ENCODE data around the gene GABBR2. TPM values are rescaled to one million over a fixed set of nuclear protein-coding genes. Genes with fewer than 3 reads are reported as not detected.
"Not testable (repeated sequence)": the region's sequence is repeated elsewhere in the genome, so short reads cannot be mapped to it uniquely, and the experiment has no call there.

GABBR2 gene
- total RNA-seq, 4 donors from 2014 or later = 0.17 to 0.26 TPM; not detected in 2

DNA sequence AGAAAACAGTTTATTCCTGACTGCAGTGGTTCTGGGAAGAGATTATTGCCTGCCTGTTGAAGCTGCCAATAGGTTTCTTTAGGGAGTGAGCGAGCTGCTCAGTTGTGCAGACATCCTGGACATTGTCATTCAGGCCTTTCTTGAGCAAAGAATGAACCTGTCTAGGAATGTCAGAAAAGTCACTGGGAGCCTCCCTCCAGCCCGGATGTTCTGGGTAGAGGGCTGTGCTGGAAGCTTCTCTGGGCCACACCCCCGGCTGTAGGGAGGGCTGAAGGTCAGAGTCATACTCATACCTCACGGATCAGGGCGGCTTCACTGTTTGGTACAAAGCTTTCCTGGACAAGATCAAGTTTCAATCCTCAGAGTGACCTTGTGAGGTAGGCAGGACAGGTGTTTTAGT lies 419.9 kb downstream of the GABBR2 start:
- H3K27ac ChIP-seq (replicated peaks in 1 of 4) = no peak overlapping the region
- H3K9me3 ChIP-seq = no peaks in the 10 kb centered on the region
- H3K27me3 ChIP-seq = peaks cover 0 to 17% (median 0%) of the 10 kb centered on the region in 4 donors
- no peaks in the 10 kb centered on the region for H3K4me1 ChIP-seq
- 64% methylated on average over 2 of the region's 5 CpGs for WGBS
- H3K36me3 ChIP-seq = no peaks in the 10 kb centered on the region
- TF ChIP-seq, protein P1, sequence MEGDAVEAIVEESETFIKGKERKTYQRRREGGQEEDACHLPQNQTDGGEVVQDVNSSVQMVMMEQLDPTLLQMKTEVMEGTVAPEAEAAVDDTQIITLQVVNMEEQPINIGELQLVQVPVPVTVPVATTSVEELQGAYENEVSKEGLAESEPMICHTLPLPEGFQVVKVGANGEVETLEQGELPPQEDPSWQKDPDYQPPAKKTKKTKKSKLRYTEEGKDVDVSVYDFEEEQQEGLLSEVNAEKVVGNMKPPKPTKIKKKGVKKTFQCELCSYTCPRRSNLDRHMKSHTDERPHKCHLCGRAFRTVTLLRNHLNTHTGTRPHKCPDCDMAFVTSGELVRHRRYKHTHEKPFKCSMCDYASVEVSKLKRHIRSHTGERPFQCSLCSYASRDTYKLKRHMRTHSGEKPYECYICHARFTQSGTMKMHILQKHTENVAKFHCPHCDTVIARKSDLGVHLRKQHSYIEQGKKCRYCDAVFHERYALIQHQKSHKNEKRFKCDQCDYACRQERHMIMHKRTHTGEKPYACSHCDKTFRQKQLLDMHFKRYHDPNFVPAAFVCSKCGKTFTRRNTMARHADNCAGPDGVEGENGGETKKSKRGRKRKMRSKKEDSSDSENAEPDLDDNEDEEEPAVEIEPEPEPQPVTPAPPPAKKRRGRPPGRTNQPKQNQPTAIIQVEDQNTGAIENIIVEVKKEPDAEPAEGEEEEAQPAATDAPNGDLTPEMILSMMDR (IDR thresholded peaks at IDR 0.05) = no peak
- TF ChIP-seq EP300 (IDR thresholded peaks at IDR 0.05) (no peak), POLR2A (IDR thresholded peaks at IDR 0.05; ENCODE audit: low read depth) (no peak), POLR2AphosphoS5 (IDR thresholded peaks at IDR 0.05) (no peak)
- DNase-seq (ENCODE audit: extremely low spot score) = no peak
- intact Hi-C loops (cut with DNase I) = no loop called here
- no peak overlapping the region for H3K4me3 ChIP-seq

DNA sequence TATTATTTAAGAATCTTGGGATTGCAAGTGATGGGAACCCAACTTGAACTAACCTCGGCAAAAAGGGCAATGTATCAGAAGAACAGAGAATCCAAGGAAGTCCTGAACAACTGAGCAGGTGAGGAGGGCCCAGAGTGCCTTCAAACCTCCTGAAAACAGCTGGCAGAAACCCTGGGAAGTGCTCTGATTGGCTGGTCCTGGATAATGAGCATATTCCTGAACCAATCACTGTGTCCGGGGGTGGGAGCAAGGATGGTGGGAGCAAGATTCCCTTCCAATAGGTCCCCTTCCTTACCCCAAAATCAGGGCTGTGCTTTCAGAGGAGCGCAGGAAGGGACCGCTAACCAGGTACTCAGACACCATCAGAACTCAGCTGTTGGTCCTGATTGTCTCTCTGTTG lies 421.4 kb downstream of the GABBR2 start:
- Histone ChIP-seq H3K27ac (replicated peaks in 1 of 4) (no peak overlapping the region), H3K4me1 (no peaks in the 10 kb centered on the region), H3K4me3 (no peak overlapping the region), H3K36me3 (no peaks in the 10 kb centered on the region), H3K9me3 (no peaks in the 10 kb centered on the region), H3K27me3 (peaks cover 0 to 17% (median 0%) of the 10 kb centered on the region in 4 donors)
- no peak for DNase-seq (ENCODE audit: extremely low spot score)
- WGBS = 94% methylated on average over 4 of the region's 4 CpGs
- intact Hi-C loops (cut with DNase I) = no loop called here
- TF ChIP-seq EP300 (IDR thresholded peaks at IDR 0.05) = no peak

DNA sequence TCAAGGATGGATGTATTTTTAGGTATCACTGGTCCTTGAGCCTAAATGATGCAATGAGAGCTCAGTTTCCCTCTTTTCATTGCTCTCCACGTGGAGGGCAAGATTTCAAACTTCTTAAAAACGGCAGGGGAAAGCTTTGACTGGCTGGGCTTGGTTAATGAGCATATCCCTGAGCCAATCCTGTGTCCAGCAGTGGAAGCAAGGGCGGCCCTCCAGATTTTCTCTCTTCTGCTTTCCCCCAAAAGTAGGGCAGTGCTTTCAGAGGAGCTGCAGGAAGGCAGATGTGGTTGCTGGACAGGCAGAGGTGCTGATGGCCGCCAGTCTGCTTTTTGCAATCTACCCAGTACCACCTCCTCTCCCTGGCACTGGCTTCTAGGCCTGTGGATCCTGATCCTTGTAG lies 423.3 kb downstream of the GABBR2 start:
- Histone ChIP-seq H3K27me3 (peaks cover 0 to 21% (median 0%) of the 10 kb centered on the region in 4 donors), H3K4me3 (no peak overlapping the region), H3K9me3 (no peaks in the 10 kb centered on the region), H3K4me1 (no peaks in the 10 kb centered on the region), H3K36me3 (no peaks in the 10 kb centered on the region), H3K27ac (replicated peaks in 1 of 4) (no peak overlapping the region)
- no peak for TF ChIP-seq EP300 (IDR thresholded peaks at IDR 0.05)
- TF ChIP-seq, protein P1 (IDR thresholded peaks at IDR 0.05) = no peak
- TF ChIP-seq POLR2A (IDR thresholded peaks at IDR 0.05; ENCODE audit: low read depth) = no peak
- TF ChIP-seq POLR2AphosphoS5 (IDR thresholded peaks at IDR 0.05) = no peak
- intact Hi-C loops (cut with DNase I) = no loop called here
- 64% methylated on average over 4 of the region's 4 CpGs for WGBS
- no peak for DNase-seq (ENCODE audit: extremely low spot score)

DNA sequence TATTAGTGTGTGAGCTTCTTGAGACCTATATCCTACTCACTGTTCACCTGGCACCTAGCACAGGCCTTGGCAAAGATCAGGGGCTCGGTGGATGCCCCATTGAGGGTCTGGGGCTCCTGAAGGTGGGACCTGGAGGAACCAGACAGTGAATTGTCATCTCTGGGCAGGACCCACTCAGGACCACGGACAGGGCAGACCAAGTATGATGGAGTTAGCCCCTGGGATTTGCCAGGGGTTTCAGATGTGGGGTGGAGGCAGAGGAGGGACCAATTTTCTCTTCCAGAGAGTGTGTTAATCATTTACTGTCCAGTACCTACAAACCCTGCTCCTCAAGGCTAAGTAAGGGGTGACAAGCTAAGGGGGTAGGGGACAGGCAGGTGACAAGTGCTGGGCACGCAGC lies 424.0 kb downstream of the GABBR2 start:
- intact Hi-C loops (cut with DNase I) = no loop called here
- H3K36me3 ChIP-seq = no peaks in the 10 kb centered on the region
- H3K27me3 ChIP-seq = peaks cover 0 to 28% (median 0%) of the 10 kb centered on the region in 4 donors
- H3K4me3 ChIP-seq = no peak overlapping the region
- 76% methylated on average over 3 of the region's 3 CpGs for WGBS
- no peaks in the 10 kb centered on the region for H3K9me3 ChIP-seq
- no peaks in the 10 kb centered on the region for H3K4me1 ChIP-seq
- H3K27ac ChIP-seq (replicated peaks in 1 of 4) = no peak overlapping the region
- TF ChIP-seq POLR2AphosphoS5 (IDR thresholded peaks at IDR 0.05) (no peak), EP300 (IDR thresholded peaks at IDR 0.05) (no peak), POLR2A (IDR thresholded peaks at IDR 0.05; ENCODE audit: low read depth) (no peak)
- TF ChIP-seq, protein P1 (IDR thresholded peaks at IDR 0.05) = no peak
- no peak for DNase-seq (ENCODE audit: extremely low spot score)

DNA sequence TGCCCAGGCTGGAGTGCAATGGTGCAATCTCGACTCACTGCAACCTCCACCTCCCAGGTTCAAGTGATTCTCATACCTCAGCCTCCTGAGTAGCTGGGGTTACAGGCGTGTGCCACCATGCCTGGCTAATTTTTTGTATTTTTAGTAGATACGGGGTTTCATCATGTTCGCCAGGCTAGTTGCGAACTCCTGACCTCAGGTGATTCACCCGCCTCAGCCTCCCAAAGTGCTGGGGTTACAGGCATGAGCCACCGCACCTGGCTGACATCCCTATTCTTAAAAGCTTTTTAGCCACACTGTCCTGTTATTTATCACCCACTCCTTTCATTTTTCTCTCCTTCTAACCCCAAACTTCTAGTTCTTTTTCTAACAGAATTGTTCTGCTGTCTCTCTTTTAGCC lies 425.6 kb downstream of the GABBR2 start:
- peaks cover 0 to 39% (median 0%) of the 10 kb centered on the region in 4 donors for H3K27me3 ChIP-seq
- H3K4me1 ChIP-seq; intact Hi-C loops (cut with DNase I); DNase-seq (ENCODE audit: extremely low spot score); H3K27ac ChIP-seq (replicated peaks in 1 of 4); H3K4me3 ChIP-seq; H3K9me3 ChIP-seq; H3K36me3 ChIP-seq: not testable (repeated sequence)
- 80% methylated on average over 7 of the region's 7 CpGs for WGBS

DNA sequence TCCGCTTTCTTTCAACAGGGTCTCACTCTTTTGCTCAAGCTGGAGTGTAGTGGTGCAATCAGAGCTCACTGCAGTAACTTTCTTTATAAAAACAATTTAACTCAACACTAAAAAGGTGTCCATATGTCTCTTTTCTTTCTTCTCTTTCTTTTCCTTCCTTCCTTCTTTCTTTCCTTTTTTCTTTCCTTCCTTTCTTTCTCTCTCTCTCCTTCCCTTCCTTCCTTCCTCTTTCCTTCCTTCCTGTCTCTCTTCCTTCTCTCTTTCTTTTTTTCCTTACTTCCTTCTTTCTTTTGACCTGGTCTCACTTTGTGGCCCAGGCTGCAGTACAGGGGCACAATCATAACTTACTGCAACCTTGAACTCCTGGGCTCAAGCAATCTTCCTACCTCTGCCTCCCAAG lies 427.5 kb downstream of the GABBR2 start:
- Histone ChIP-seq H3K36me3 (no peaks in the 10 kb centered on the region), H3K9me3 (no peaks in the 10 kb centered on the region), H3K27ac (replicated peaks in 1 of 4) (no peak overlapping the region), H3K27me3 (peaks cover 0 to 36% (median 0%) of the 10 kb centered on the region in 4 donors), H3K4me3 (no peak overlapping the region), H3K4me1 (no peaks in the 10 kb centered on the region)
- intact Hi-C loops (cut with DNase I) = no loop called here
- WGBS = 72% methylated on average over 1 of the region's 1 CpG
- TF ChIP-seq POLR2A (IDR thresholded peaks at IDR 0.05; ENCODE audit: low read depth) (no peak), EP300 (IDR thresholded peaks at IDR 0.05) (no peak), POLR2AphosphoS5 (IDR thresholded peaks at IDR 0.05) (no peak)
- TF ChIP-seq, protein P1 (IDR thresholded peaks at IDR 0.05) = no peak
- DNase-seq (ENCODE audit: extremely low spot score) = no peak
